ENCODE measurements around the gene TCF12.

TCF12 gene

DNA sequence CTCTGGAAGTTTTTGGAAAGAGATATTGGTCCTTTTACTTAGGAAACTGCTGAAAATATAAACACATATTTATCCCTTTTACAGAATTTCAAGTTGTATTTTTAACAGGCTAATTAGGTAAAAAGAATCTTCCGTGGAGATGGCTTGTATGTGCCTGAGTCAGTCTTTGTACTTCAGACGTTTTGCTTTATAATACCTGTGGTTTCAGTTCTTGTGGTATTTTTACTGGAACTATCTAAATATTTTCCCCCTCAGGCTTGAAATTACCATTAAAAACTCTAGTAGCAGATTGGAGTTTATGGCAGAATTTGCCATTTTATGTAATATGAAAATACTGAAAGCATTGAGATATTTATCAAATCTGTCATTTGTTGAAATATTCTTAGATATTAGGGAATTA lies 306.2 kb downstream of the TCF12 start:
- no peak for DNase-seq

DNA sequence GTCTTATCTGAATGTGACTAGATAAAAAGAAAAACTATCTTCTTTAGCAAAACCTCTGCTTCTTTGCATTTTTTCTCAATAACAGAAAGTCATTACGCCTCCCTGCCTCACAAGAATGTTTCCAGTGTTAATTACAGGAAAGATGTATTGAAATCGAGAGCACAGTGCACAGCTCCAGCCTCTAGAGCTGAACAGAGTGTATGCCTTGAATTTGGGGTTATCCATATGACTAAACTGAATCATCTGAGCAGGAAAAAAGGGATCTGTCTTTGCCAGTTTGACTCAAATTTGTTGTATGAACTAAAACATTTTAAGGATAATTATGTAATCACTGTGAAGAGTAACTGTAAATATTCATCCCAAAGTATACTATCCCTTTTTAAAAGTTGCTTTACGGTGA lies 308.7 kb downstream of the TCF12 start:
- DNase-seq, result no peak

DNA sequence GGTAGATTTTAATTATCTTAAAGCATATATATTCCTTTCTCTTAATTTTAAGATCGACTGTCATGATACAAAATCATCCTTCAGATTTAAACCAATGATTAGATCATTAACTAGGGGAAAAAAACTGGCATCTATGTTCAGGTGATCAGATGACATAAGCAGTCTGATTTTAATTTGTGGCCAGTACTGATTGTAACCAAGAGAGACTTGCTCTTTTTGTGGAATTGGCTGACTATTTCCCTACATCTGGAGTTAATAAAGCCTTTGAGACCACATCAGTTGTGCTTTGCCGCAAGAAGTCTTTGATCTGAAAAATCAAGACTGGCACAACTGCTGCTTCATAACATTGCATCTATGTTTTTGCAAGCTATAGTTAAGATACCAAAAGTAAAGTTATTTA lies 309.5 kb downstream of the TCF12 start:
- DNase-seq, result no peak

DNA sequence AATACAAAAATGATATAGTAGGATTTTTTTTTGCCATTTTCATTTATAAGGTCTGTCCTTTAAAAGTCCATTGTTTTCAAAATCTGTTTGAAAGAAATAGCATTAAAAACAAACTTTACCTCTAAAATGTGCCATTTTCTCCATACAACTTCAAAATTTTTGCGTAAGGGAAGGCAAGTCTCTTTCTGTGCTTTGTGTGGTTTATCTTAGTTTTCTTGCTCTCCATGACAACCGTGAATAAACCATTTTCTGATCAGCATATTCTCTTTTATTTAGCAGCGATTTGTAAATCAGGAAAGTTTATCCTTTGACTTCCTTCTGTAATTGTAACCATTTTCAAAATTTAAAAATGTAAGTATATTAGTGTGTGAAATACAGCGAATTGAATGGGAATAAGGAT lies 310.0 kb downstream of the TCF12 start:
- no peak for DNase-seq

DNA sequence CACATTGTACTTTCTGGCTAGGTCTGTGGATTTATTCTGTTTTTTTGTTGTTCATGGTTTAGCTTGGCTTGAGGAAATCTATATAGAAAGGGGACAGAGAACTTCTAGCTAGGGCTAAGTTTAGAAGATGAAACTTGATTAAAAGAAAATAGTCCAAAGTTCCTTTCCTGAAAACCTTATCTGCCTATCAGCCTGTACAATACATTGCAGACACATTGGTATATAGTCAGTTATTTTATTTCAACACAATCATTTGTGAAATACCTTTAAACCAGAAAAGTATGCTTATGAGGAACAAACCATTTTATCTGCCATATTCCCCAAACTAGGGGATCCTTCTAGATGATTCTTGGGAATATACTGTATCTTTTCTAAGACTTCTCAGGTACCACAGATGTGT lies 310.6 kb downstream of the TCF12 start:
- no peak for DNase-seq

DNA sequence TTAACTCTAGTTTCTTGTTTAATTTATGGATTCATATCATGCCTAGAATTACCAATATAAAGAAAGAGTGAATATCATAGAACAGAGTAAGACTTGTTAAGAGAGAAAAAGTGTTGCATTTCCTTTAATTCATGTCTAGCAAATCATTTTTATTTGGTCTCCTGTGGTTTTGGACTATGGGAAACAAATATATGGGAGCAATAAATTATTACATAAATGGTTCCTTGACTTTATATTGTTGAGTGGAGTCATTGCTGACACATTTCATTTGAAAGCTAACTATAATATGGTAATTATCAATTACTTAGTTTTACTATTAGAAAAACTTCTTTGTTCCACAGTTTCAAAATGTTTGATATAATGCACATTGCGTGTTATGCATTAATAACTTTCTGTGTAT lies 313.1 kb downstream of the TCF12 start:
- no peak for DNase-seq

DNA sequence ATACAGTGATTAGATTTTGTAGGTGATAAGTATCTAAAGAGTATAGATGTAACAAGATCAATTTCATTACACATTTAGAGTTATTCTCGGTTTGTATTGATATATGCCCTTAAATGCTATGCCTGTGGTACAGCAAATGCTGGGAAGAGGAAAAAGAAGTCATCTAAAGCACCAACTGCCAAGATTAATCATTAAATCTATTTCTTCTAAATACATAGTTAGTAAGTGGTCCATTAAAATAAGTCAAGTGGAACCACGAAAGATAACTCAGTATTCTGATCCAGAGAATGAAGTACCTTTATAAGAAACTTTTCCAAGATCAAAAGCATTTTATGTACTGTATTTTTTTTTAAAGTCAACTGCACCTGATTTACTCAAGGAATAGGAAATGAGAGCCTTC lies 315.7 kb downstream of the TCF12 start:
- no peak for DNase-seq

DNA sequence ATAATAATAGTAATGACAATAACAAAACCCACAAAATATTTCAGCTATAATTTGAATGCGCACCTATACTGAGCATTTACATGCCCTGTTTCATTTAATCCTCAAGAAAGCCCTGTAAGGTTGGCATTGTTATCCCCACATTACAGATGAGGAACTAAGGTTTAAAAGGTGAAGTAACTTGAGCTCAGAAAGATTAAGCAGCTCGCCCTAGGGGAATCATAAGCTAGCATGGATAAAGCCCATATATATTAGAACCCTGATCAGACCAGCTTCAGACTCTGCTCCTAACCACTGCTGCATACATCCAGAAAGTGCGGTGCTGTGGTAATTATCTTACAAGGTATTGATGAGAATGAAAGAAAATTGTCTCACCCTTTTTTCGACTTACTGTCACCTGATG lies 316.7 kb downstream of the TCF12 start:
- no peak for DNase-seq

DNA sequence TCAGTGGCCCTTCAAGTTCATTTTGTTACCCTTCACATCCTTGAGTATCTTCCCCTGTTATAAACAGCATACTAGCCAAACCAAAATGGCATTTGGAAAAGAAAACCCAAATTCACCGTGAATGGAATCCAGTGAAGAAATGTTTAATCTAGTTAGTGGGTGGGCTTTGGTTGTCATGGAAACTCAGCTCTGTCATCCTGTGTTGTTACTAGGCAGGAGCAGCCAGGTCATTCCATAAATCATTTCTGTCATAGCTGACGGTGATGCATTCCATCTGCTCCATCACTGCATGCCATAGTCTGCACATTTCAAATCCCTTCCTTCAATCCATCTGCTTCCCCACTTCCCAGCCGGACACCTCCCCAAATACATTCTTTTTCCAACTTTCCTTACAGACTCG lies 317.4 kb downstream of the TCF12 start:
- no peak for DNase-seq

DNA sequence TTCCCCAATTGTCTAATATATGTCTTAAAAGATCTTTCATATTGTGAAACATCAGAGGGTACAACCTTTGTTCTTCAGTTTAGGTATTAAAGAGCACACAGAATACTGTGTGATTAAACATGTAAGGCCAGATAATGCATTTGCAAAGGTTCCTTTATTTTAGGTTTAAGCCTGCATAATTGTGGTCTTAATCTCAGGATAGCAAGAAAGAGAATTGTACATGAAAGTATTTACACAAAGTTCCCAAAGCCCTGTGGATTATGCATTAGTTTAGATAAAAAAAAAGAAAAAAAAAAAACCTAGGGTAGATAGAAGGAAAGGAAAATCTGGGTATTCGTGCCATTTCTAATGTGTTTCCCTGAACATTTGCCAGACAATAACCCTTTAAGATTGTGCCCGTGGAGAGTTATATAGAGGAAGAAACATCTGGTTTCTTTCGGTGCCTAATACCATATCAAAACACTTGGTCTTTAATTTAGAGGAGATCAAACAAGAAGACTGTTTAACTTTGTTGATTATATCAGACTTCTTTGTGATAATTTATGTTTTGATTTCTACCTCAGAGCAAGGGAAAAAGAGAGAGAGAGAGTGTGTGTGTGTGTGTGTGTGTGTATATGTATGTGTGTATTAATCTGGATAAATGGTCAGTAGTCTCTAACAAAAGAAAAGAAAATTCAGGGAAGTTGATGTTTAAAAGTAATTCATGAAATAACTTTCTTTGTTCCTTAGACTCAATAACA lies 318.3 kb downstream of the TCF12 start:
- no peak for DNase-seq

DNA sequence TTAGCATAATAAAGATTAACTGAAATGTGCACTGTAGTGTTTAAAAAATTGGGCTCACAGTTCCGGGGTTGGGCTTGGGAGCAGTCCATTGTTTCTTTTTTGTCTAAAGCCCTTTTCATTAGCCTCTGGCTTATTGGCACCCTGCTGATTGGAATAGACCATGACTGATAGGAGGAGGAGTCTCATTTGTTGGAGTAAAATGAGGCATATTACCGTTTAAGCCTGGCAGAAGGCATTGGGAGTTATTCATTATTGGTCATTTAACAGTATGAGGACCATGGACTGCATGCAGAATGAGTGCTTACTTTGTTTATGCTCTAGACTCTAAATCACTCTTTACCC lies 318.8 kb downstream of the TCF12 start:
- DNase-seq, result no peak

DNA sequence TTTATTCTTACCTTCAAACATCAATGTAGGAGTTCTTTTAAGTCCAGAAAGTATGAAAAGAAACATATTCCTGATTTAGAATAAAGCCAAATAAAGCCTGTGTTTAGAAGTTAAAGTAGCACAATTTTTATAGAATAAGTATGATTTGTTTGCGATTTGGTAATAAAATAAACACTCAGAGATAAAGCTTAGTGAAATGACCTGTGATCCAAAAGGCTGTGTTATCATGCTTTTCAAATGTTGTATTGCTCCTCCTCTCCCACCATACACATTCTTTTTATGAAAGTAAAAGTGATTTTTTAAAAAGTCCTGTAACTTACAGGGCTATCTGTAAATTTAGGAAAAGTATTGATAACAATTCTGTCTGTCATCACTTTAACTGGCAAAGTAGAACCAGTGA lies 319.2 kb downstream of the TCF12 start:
- no peak for DNase-seq

DNA sequence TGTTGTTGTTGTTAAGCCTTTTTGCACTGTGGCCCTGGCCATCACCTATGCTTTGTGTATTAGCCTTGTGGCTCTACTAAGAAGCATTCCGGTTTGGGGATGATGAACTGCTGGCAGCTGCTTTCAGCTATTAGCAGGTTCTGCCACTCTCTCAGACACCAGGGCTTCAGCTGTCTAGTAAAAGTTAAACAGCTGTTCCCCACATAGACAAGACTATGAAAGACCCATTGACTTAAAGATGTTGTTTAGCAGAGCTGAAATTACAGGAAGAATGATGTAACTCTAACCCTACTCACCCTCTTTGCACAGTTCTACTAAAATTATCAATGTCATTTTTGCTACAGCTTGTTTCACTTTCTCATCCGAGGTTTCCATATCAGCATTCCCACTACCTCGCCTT lies 326.7 kb downstream of the TCF12 start:
- DNase-seq, result no peak

DNA sequence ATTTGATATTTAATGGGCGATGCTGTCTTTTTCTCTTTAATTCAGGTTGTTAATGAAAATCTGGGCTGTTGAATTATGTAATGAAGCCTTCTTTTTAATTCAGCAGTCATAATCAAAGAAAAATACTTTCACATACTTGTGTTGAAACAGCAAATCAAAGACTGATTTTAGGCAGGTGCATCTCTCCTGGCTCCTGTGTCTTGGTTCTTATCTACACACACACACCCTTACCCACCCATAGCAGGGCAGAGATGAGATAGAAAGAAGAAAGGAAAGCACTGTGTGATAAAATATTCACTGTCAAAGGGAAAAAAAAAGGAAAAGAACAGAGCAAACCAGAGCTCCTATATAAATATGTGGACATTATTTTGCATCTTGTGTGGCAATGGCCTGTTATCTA lies 327.3 kb downstream of the TCF12 start:
- no peak for DNase-seq

DNA sequence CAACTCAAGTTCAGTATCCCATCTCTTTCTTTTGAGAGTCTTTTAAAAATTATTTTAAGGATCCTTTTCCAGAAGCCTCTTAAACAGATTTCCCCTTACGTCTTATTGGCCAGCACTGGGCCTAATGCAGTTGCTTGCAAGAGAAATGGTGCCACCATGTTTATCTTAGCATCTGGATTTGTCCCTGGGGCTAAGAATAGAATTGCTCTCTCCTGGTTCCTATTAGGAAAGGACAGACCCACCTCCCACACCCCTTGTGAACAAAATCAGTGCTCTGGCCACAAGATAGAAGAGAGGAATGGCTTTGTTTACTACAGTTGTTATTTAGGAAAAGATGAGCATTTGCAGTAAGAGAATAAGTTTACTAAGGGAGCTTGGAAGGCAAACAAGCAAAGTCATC lies 329.6 kb downstream of the TCF12 start:
- DNase-seq, result no peak

DNA sequence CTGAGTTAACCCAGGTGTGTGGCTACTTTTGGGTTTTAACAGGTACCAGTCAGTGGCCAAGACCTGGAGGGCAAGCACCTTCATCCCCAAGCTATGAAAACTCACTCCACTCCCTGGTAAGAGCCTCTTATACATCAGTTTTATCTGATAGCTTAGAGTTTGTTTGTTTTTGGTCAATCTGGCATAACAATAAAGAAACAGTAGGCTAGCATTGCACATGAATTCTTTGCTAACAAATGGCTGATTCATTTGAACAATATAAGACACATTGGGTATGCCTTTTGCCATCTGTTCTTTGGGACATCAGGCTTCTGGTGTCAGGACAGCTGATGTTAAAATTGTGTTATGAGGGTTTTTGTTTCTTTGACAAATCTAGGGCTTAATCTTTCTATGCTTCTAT lies 332.9 kb downstream of the TCF12 start:
- DNase-seq, result no peak

DNA sequence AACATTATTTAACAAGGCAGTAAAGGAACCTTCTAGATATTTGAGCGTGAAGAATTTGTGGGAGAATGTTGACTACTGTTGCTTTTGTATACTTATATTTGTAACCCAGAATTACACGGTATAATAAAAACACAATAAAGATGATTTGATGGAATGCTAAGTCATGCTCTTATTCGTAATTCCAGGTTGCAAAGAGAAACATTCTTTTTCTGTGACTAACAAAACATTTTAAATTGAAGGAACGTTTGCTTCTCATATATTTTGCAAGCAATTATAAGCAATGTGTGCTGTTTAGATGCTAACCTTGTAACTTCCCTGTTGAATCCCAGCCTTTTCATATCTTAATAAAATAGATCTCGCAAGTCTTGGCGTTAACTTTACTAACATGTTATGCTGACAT lies 333.5 kb downstream of the TCF12 start:
- DNase-seq, result no peak

DNA sequence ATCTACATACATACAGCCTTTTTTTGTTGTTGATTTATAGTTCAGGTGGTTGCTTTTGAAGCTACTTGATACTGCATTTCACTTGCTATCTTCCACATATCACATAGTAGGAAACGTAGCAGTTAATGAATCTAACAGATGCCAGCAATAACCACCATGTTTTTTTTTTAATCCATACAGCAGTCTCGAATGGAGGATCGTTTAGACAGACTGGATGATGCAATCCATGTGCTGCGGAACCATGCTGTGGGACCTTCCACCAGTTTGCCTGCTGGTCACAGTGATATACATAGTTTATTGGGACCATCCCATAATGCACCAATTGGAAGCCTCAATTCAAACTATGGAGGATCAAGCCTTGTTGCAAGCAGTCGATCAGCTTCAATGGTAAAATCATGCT lies 334.6 kb downstream of the TCF12 start:
- DNase-seq, result no peak

DNA sequence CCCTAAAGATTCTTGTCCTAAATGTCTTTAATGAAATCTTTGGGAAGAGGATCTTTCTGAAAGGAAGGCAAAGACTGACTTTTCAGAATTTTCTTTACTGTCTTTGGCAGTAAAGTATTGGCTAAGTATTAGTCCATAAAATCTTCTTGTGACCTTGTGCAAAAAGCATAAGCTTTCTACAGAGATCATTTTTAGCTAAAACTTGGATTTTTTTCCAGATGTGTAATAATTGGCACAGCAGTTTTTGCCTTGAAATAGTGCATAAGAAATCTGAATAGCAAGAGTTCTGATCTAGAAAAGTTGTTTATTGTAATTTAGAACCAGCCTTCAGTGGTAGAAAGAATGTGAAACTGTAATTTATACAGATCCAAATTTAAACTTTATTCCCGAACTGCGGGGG lies 335.1 kb downstream of the TCF12 start:
- DNase-seq, result no peak

DNA sequence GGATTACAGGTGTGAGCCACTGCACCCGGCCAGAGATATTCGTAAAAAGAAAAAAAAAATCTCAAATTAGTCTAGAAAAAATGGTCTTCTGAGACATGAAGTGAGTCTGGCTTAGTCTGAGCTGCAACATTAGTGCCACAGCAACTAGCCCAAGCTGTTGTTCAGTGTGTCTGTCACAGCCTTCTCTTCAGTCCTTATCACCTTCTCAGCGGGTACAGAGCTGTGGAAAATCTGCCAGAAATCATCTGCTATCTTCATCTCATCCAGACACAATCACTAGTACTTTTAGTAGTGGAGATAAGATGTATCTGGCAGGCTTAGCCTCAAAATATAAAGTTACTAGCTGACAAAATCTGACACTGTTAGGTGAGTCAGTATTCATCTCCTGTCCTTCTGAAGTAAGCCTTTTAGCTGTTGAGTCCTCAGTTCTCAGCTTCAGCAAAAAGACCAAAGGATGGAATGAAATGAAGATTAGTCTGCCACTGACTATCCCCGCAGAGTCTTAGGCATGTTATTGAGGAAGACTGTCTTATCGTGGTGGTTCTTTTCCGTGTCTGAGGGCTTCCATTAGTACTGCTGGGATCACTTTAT lies 337.4 kb downstream of the TCF12 start:
- no peak for DNase-seq

DNA sequence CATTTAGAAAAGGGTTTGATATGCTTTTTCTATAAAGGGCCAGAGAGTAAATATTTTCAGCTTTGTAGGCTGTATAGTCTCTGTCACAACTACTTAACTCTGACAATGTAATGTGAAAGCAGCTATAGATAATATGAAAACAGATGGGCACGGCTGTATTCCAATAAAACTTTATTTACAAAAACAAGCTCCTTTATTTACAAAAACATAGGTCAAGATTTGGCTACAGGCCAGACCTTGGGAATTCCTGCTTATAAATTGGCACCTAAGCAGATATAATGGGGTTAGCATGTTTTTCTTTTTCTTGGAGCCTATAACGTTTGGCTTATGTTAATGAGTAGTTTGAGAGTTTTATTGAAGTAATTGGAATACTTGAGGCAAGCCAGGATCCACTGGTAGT lies 338.5 kb downstream of the TCF12 start:
- DNase-seq, result no peak

DNA sequence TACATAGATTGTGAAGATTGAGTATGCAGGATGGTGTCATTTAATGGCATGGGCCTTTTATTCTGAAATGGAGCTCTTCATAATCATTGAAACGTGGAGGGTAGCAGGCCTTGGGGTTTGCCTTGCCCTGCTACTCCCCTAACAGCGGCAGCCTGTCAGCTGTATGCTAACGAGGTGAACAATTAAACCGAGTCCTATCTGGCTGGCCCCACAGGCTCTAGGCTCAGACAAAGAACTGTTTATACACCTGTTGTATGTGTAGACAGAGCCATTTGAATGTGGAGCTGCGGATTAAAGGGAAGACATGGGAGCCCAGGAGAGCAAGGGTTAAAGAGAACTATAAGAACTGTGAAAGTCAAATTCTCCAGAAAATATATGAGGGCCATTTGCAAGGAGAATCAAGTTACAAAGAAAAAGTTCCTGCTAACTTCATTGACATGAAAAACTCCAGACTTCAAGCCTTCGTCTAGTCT lies 341.2 kb downstream of the TCF12 start:
- no peak for DNase-seq

DNA sequence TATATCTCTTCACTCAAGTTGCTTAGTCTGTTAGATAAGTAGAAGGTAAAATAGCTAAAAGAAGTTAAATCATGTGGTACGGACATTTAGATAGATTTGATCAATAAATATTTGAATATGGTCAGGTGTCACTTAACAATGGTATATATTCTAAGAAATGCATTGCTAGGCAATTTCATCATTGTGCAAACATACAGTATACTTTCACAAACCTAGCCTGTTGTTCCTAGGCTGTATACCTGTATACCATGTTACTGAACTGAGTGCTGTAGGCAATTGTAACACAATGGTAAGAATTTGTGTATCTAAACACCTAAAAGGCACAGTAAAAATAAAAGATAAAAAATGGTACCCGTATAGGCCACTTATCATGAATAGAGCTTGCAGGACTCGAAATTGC lies 345.1 kb downstream of the TCF12 start:
- no peak for DNase-seq

DNA sequence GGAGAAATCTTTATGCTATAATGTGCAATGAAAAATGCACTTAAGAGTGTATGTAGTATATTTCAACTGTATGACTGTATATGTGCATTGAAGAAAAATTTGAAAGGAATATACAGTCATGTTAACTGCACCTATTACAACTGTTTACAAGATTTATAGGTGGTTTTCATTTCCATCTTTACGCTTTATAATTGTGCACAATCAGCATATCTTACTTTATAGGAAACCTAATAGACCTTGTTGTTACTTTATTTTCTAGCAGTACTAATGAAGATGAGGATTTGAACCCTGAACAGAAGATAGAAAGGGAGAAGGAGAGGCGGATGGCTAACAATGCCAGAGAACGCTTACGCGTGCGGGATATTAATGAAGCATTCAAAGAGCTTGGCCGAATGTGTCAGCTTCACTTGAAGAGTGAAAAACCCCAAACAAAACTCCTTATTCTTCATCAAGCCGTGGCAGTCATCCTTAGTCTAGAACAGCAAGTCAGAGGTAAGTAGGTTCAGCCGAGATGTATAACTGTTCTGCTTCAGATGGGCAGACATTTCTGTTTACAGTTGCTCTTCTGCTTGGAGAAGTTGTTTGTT lies 354.4 kb downstream of the TCF12 start:
- no peak for DNase-seq

DNA sequence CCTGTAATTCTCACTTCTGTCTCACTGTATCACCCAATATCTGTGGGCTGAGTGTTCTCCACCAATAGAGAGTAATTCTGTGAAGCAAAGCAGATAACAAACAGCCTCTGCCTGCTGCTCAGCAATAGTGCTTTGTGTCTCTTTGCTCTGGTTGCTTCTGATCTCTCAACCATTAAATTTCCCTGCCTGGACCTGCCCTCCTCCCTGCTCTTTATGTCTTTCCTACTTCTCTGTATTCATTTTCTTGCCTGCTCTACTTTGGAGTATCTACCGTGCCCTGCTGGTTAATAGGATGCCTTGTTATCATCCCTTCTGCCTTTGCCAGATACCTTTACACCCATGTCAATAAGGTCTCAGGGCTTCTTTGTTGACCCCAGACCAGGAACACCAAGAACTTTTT lies 355.0 kb downstream of the TCF12 start:
- no peak for DNase-seq
